Rectal smooth muscle tissue (tissue), 1 donor: ENCODE measurements around the gene OR4M1.
"Not testable (repeated sequence)": the region's sequence is repeated elsewhere in the genome, so short reads cannot be mapped to it uniquely, and the experiment has no call there.

Experiments used
- H3K27ac ChIP-seq: one replicate; pipeline ENCODE4 v1.7.0; 2013; ENCODE audit warnings: low read depth, low read length, inconsistent platforms
- H3K27me3 ChIP-seq: one replicate; pipeline ENCODE4 v1.7.0; 2013; ENCODE audit warnings: low read length; ENCODE audit not compliant: control insufficient read depth, insufficient read depth
- H3K36me3 ChIP-seq: one replicate; pipeline ENCODE4 v1.7.0; 2013; ENCODE audit warnings: low read length; ENCODE audit not compliant: control insufficient read depth, insufficient read depth
- H3K4me1 ChIP-seq: one replicate; pipeline ENCODE4 v1.7.0; 2013; ENCODE audit warnings: low read length; ENCODE audit not compliant: control insufficient read depth, insufficient read depth
- H3K4me3 ChIP-seq: one replicate; pipeline ENCODE4 v1.7.0; 2013; ENCODE audit warnings: low read length
- H3K9ac ChIP-seq: one replicate; pipeline ENCODE4 v1.7.0; 2013; ENCODE audit warnings: low read length

OR4M1 gene

DNA sequence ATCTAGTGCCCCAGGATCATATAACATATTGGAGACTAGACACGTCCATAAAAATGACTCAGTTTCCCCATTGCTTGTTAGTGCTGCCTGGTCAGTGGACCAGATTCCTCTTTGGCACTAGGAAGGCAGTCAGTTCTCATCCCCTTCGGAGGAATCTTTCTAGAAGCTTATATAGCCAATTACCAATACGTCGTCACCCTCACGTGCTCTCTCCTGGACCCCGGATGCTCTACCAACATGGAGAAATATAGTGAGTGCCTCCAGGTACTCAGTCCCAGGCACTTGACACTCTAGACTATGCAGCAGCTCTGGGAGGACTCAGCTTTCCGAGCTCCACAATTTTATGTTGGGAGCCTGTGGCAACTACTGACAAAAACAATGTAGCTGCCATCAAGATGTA is 14.8 kb downstream of the OR4M1 start:
- not testable (repeated sequence) for H3K36me3 ChIP-seq, H3K4me1 ChIP-seq, H3K27ac ChIP-seq, H3K27me3 ChIP-seq, H3K9ac ChIP-seq, H3K4me3 ChIP-seq

DNA sequence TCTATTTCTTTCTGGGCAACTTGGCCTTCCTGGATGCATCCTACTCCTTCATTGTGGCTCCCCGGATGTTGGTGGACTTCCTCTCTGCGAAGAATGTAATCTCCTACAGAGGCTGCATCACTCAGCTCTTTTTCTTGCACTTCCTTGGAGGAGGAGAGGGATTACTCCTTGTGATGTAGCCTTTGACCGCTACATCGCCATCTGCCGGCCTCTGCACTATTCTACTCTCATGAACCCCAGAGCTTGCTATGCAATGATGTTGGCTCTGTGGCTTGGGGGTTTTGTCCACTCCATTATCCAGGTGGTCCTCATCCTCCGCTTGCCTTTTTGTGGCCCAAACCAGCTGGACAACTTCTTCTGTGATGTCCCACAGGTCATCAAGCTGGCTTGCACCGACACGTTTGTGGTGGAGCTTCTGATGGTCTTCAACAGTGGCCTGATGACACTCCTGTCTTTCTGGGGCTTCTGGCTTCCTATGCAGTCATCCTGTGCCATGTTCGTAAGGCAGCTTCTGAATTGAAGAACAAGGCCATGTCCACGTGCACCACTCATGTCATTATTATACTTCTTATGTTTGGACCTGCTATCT is 23.3 kb downstream of the OR4M1 start:
- not testable (repeated sequence) for H3K4me1 ChIP-seq, H3K27me3 ChIP-seq, H3K4me3 ChIP-seq

DNA sequence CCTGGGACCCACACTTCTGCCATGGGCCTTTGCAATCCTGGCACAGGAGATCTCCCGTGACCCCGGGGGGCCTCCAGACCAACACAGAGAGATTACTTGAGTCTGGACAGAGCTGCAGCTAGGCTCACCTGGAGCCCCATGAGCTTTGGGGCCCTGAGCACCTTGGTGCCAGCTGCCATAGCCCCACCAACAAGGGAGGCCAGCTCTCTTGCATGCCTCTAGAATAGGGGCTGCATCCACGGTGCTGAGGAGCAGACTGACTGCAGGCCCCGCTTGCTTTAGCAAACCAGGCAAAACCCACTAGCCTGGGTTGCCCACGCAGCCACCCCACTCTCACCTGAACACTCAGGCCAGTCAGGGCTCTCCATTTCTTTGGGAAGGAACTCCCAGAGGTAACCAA is 26.6 kb downstream of the OR4M1 start:
- Histone ChIP-seq H3K27me3 (no peaks in the 10 kb centered on the region), H3K4me3 (no peak overlapping the region), H3K36me3 (no peaks in the 10 kb centered on the region), H3K9ac (no peak overlapping the region), H3K4me1 (no peaks in the 10 kb centered on the region), H3K27ac (no peak overlapping the region)

More for the DNA sequence above, 23.3 kb downstream of the OR4M1 start:
- H3K27ac ChIP-seq, H3K36me3 ChIP-seq, H3K9ac ChIP-seq: not testable (repeated sequence)

GRCh38 chr14:19800282-19801117 is 27.2 kb downstream of the OR4M1 start:
- H3K4me3 ChIP-seq, result no peak overlapping the region
- no peaks in the 10 kb centered on the region for H3K27me3 ChIP-seq
- H3K36me3 ChIP-seq, result no peaks in the 10 kb centered on the region
- no peaks in the 10 kb centered on the region for H3K4me1 ChIP-seq
- no peak overlapping the region for H3K27ac ChIP-seq
- no peak overlapping the region for H3K9ac ChIP-seq

DNA sequence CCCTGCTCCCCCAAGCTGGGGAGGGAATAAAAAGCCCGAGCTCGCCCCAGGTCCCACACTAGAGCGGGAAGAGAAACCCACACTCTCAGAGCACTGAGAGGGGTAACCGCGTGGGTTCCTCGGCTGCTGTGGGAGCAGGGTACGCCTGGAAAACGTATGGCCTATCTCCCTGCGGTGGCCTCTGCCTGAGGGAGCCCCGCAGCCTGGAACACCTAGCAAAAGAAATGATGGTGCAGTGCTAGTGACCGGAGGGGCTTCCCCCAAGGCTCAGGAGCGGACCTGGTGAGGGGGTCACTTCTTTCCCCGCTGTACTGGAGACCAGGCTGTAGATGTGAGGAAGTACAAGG is 27.8 kb downstream of the OR4M1 start:
- Histone ChIP-seq H3K36me3 (no peaks in the 10 kb centered on the region), H3K4me3 (no peak overlapping the region), H3K9ac (no peak overlapping the region), H3K27me3 (no peaks in the 10 kb centered on the region), H3K27ac (no peak overlapping the region), H3K4me1 (no peaks in the 10 kb centered on the region)

DNA sequence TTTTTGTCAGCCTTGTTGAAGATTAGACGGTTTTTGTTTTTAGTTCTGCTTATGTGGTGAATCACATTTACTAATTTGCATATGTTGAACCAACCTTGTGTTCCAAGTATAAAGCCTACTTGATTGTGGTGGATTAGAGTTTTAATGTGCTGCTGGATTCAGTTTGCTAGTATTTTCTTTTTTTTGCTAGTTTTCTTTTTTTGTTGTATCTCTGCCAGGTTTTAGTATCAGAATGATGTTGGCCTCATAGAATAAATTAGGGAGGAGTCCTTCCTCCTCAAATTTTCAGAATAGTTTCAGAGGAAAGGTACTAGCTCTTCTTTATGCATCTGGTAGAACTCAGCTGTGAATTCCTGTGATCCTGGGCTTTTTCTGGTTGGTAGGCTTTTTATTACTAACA is 30.2 kb downstream of the OR4M1 start, which contains the start of gene OR4N2:
Gene OR4N2, plus strand, starts transcription at position 301 of the 400 bp plus-strand sequence. CDS start 23,679 bp downstream, outside the sequence.
- not testable (repeated sequence) for H3K9ac ChIP-seq, H3K27ac ChIP-seq, H3K4me1 ChIP-seq, H3K36me3 ChIP-seq, H3K27me3 ChIP-seq, H3K4me3 ChIP-seq

DNA sequence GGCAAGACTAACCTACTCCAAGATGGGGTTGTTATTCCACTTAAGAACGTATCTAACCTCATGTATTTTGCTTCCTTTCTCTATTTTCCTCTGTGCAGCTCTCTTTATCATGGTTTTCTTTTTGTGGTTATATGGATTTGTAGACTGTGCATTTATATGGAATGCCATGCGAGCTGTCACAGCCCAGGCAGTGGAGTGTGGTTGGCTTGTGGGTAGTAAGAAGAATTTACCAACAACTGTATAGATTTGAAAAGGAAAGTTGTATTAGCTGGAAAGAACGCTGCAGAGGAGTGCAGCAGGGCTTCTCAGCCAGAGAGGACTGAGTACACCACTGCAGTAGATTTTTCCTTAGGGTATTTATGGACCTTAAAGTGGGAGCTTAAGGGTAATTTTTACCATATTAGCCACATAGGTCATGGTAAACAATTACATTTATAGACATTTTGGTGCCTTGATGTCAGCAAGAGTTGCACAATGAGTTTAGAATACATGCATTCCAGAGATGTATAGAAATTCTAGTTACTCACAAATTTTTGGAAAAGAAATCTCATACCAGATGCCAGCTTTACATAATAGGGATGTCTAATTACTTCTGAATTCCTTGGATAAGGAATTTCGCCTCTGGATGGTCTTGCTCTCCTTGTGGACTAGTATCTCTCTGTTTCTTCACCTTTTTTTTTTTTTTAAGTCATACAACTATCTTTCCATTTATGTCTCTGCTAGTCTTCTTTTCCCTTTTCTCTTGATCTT is 40.0 kb downstream of the OR4M1 start:
- not testable (repeated sequence) for H3K27ac ChIP-seq, H3K9ac ChIP-seq, H3K36me3 ChIP-seq

DNA sequence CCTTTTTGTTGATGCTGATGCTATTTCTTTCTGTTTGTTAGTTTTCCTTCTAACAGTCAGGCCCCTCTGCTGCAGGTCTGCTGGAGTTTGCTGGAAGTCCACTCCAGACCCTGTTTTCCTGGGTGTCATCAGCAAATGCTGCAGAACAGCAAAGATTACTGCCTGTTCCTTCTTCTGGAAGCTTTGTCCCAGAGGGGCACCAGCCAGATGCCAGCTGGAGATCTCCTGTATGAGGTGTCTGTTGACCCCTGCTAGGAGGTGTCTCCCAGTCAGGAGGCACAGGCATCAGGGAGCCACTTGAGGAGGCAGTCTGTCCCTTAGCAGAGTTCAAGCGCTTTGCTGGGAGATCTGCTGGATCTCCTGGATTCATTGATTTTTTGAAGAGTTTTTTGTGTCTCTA is 46.6 kb downstream of the OR4M1 start:
- not testable (repeated sequence) for H3K27ac ChIP-seq, H3K9ac ChIP-seq, H3K4me3 ChIP-seq, H3K4me1 ChIP-seq, H3K27me3 ChIP-seq, H3K36me3 ChIP-seq

More for the DNA sequence above, 40.0 kb downstream of the OR4M1 start:
- H3K4me1 ChIP-seq, H3K27me3 ChIP-seq, H3K4me3 ChIP-seq: not testable (repeated sequence)

- H3K27ac ChIP-seq, H3K27me3 ChIP-seq, H3K4me1 ChIP-seq, H3K36me3 ChIP-seq, H3K9ac ChIP-seq, H3K4me3 ChIP-seq: not testable (repeated sequence)
Measured at GRCh38 chr14:19821016-19821415, 47.7 kb downstream of the OR4M1 start.

GRCh38 chr14:19823178-19823577 is 49.9 kb downstream of the OR4M1 start:
- H3K27ac ChIP-seq, result no peak overlapping the region
- H3K9ac ChIP-seq, result no peak overlapping the region
- H3K27me3 ChIP-seq, result no peaks in the 10 kb centered on the region
- no peaks in the 10 kb centered on the region for H3K4me1 ChIP-seq
- no peak overlapping the region for H3K4me3 ChIP-seq
- no peaks in the 10 kb centered on the region for H3K36me3 ChIP-seq

GRCh38 chr14:19823765-19824164 is 50.5 kb downstream of the OR4M1 start:
- Histone ChIP-seq H3K27me3 (no peaks in the 10 kb centered on the region), H3K27ac (no peak overlapping the region), H3K9ac (no peak overlapping the region), H3K4me3 (no peak overlapping the region), H3K36me3 (no peaks in the 10 kb centered on the region), H3K4me1 (no peaks in the 10 kb centered on the region)

GRCh38 chr14:19827626-19828244 is 54.4 kb downstream of the OR4M1 start:
- H3K36me3 ChIP-seq, H3K27me3 ChIP-seq, H3K4me3 ChIP-seq, H3K27ac ChIP-seq, H3K4me1 ChIP-seq, H3K9ac ChIP-seq: not testable (repeated sequence)
